Stimulated activated memory B cell treated with anti-CD40 and anti-IgM and Interleukin-4, amounts not matched to agents 10 μg/mL and 1 μg/mL and 100 μg/mL, for 72 hours (primary cell): ENCODE results near the gene CACNA1E.

ENCODE experiments used
- ATAC-seq: fragments of 150-1000 bp; cut with Tn5 transposase; 2 replicates; pipeline ENCODE4 v1.10.0; 2021
- H3K27ac Mint-ChIP-seq: one replicate; pipeline ENCODE4 v1.8.0; 2022; ENCODE audit warnings: mild to moderate bottlenecking, mixed read lengths
- H3K27me3 Mint-ChIP-seq: one replicate; pipeline ENCODE4 v1.8.0; 2022; ENCODE audit warnings: mixed read lengths
- H3K36me3 Mint-ChIP-seq: one replicate; pipeline ENCODE4 v1.8.0; 2022; ENCODE audit warnings: mixed read lengths
- H3K4me1 Mint-ChIP-seq: one replicate; pipeline ENCODE4 v1.8.0; 2022; ENCODE audit warnings: mixed read lengths
- H3K4me3 Mint-ChIP-seq: one replicate; pipeline ENCODE4 v1.8.0; 2022; ENCODE audit warnings: mild to moderate bottlenecking, moderate library complexity, mixed read lengths
- H3K9me3 Mint-ChIP-seq: one replicate; pipeline ENCODE4 v1.8.0; 2022; ENCODE audit warnings: mixed read lengths

The CACNA1E gene

GRCh38 chr1:181608386-181608785, 125.1 kb downstream of the CACNA1E start:
- Mint-ChIP-seq H3K27me3 (peaks cover 21% of the 10 kb centered on the region), H3K4me1 (no peaks in the 10 kb centered on the region), H3K4me3 (no peak overlapping the region), H3K27ac (no peak overlapping the region), H3K9me3 (peaks cover 3% of the 10 kb centered on the region), H3K36me3 (no peaks in the 10 kb centered on the region)
- no peak for ATAC-seq

- Mint-ChIP-seq H3K9me3 (peaks cover 3% of the 10 kb centered on the region), H3K4me3 (no peak overlapping the region), H3K36me3 (peaks cover 4% of the 10 kb centered on the region), H3K27ac (no peak overlapping the region), H3K4me1 (no peaks in the 10 kb centered on the region), H3K27me3 (peaks cover 21% of the 10 kb centered on the region)
- ATAC-seq: no peak
Measured at GRCh38 chr1:181608948-181609347, 125.6 kb downstream of the CACNA1E start.

GRCh38 chr1:181612100-181612499, 128.8 kb downstream of the CACNA1E start:
- no peak overlapping the region for H3K4me3 Mint-ChIP-seq
- H3K27me3 Mint-ChIP-seq: peaks cover 10% of the 10 kb centered on the region
- H3K4me1 Mint-ChIP-seq: no peaks in the 10 kb centered on the region
- H3K27ac Mint-ChIP-seq: no peak overlapping the region
- peaks cover 3% of the 10 kb centered on the region for H3K9me3 Mint-ChIP-seq
- peaks cover 8% of the 10 kb centered on the region for H3K36me3 Mint-ChIP-seq
- peak; percentile 8 for ATAC-seq

- no peak for ATAC-seq
- H3K36me3 Mint-ChIP-seq: peaks cover 8% of the 10 kb centered on the region
- H3K4me3 Mint-ChIP-seq: no peak overlapping the region
- H3K27ac Mint-ChIP-seq: no peak overlapping the region
- H3K27me3 Mint-ChIP-seq: peaks cover 7% of the 10 kb centered on the region
- peaks cover 3% of the 10 kb centered on the region for H3K9me3 Mint-ChIP-seq
- no peaks in the 10 kb centered on the region for H3K4me1 Mint-ChIP-seq
Measured at GRCh38 chr1:181618559-181618958, 135.2 kb downstream of the CACNA1E start.

- Mint-ChIP-seq H3K36me3 (no peaks in the 10 kb centered on the region), H3K4me1 (no peaks in the 10 kb centered on the region), H3K9me3 (no peaks in the 10 kb centered on the region), H3K27me3 (peaks cover 7% of the 10 kb centered on the region), H3K4me3 (no peak overlapping the region), H3K27ac (no peak overlapping the region)
- ATAC-seq: no peak
Measured at GRCh38 chr1:181620183-181620582, 136.9 kb downstream of the CACNA1E start.

- no peak for ATAC-seq
- H3K4me3 Mint-ChIP-seq: no peak overlapping the region
- H3K27me3 Mint-ChIP-seq: no peaks in the 10 kb centered on the region
- H3K27ac Mint-ChIP-seq: no peak overlapping the region
- no peaks in the 10 kb centered on the region for H3K9me3 Mint-ChIP-seq
- H3K36me3 Mint-ChIP-seq: no peaks in the 10 kb centered on the region
- H3K4me1 Mint-ChIP-seq: no peaks in the 10 kb centered on the region
Measured at GRCh38 chr1:181623850-181624249, 140.5 kb downstream of the CACNA1E start.

GRCh38 chr1:181626279-181626938, 143.1 kb downstream of the CACNA1E start:
- Mint-ChIP-seq H3K4me1 (no peaks in the 10 kb centered on the region), H3K27me3 (no peaks in the 10 kb centered on the region), H3K27ac (no peak overlapping the region), H3K9me3 (no peaks in the 10 kb centered on the region), H3K4me3 (no peak overlapping the region), H3K36me3 (no peaks in the 10 kb centered on the region)
- no peak for ATAC-seq

GRCh38 chr1:181630398-181630797, 147.1 kb downstream of the CACNA1E start:
- no peaks in the 10 kb centered on the region for H3K4me1 Mint-ChIP-seq
- no peak overlapping the region for H3K27ac Mint-ChIP-seq
- H3K4me3 Mint-ChIP-seq: no peak overlapping the region
- no peaks in the 10 kb centered on the region for H3K36me3 Mint-ChIP-seq
- no peaks in the 10 kb centered on the region for H3K9me3 Mint-ChIP-seq
- ATAC-seq: no peak
- H3K27me3 Mint-ChIP-seq: peaks cover 7% of the 10 kb centered on the region

- H3K27ac Mint-ChIP-seq: no peak overlapping the region
- H3K36me3 Mint-ChIP-seq: no peaks in the 10 kb centered on the region
- ATAC-seq: no peak
Measured at GRCh38 chr1:181630838-181631237, 147.5 kb downstream of the CACNA1E start.

GRCh38 chr1:181632492-181632891, 149.2 kb downstream of the CACNA1E start:
- no peak for ATAC-seq
- H3K4me3 Mint-ChIP-seq: no peak overlapping the region
- H3K9me3 Mint-ChIP-seq: no peaks in the 10 kb centered on the region
- peaks cover 10% of the 10 kb centered on the region for H3K27me3 Mint-ChIP-seq
- no peak overlapping the region for H3K27ac Mint-ChIP-seq
- no peaks in the 10 kb centered on the region for H3K36me3 Mint-ChIP-seq
- no peaks in the 10 kb centered on the region for H3K4me1 Mint-ChIP-seq

More at GRCh38 chr1:181630838-181631237, 147.5 kb downstream of the CACNA1E start:
- no peaks in the 10 kb centered on the region for H3K9me3 Mint-ChIP-seq
- peaks cover 10% of the 10 kb centered on the region for H3K27me3 Mint-ChIP-seq
- no peaks in the 10 kb centered on the region for H3K4me1 Mint-ChIP-seq
- no peak overlapping the region for H3K4me3 Mint-ChIP-seq

- no peak overlapping the region for H3K27ac Mint-ChIP-seq
Measured at GRCh38 chr1:181632960-181633359, 149.6 kb downstream of the CACNA1E start.

GRCh38 chr1:181635110-181635509, 151.8 kb downstream of the CACNA1E start:
- Mint-ChIP-seq H3K4me3 (no peak overlapping the region), H3K4me1 (no peaks in the 10 kb centered on the region), H3K9me3 (no peaks in the 10 kb centered on the region), H3K36me3 (no peaks in the 10 kb centered on the region), H3K27me3 (peaks cover 19% of the 10 kb centered on the region), H3K27ac (no peak overlapping the region)
- no peak for ATAC-seq

More at GRCh38 chr1:181632960-181633359, 149.6 kb downstream of the CACNA1E start:
- H3K9me3 Mint-ChIP-seq: no peaks in the 10 kb centered on the region
- peaks cover 10% of the 10 kb centered on the region for H3K27me3 Mint-ChIP-seq
- no peaks in the 10 kb centered on the region for H3K4me1 Mint-ChIP-seq
- no peak overlapping the region for H3K4me3 Mint-ChIP-seq
- ATAC-seq: no peak
- H3K36me3 Mint-ChIP-seq: no peaks in the 10 kb centered on the region

GRCh38 chr1:181637998-181638397, 154.7 kb downstream of the CACNA1E start:
- Mint-ChIP-seq H3K36me3 (no peaks in the 10 kb centered on the region), H3K9me3 (no peaks in the 10 kb centered on the region), H3K4me3 (no peak overlapping the region), H3K27ac (no peak overlapping the region), H3K4me1 (no peaks in the 10 kb centered on the region), H3K27me3 (peaks cover 19% of the 10 kb centered on the region)
- no peak for ATAC-seq

- no peaks in the 10 kb centered on the region for H3K4me1 Mint-ChIP-seq
- ATAC-seq: no peak
Measured at GRCh38 chr1:181640956-181641355, 157.6 kb downstream of the CACNA1E start.

GRCh38 chr1:181643631-181644030, 160.3 kb downstream of the CACNA1E start:
- no peak overlapping the region for H3K4me3 Mint-ChIP-seq

More at GRCh38 chr1:181640956-181641355, 157.6 kb downstream of the CACNA1E start:
- H3K27me3 Mint-ChIP-seq: peaks cover 20% of the 10 kb centered on the region
- no peaks in the 10 kb centered on the region for H3K9me3 Mint-ChIP-seq
- no peak overlapping the region for H3K4me3 Mint-ChIP-seq
- no peak overlapping the region for H3K27ac Mint-ChIP-seq
- no peaks in the 10 kb centered on the region for H3K36me3 Mint-ChIP-seq

GRCh38 chr1:181645171-181645570, 161.9 kb downstream of the CACNA1E start:
- H3K27me3 Mint-ChIP-seq: peaks cover 31% of the 10 kb centered on the region
- H3K9me3 Mint-ChIP-seq: no peaks in the 10 kb centered on the region
- H3K36me3 Mint-ChIP-seq: no peaks in the 10 kb centered on the region
- ATAC-seq: no peak
- H3K4me3 Mint-ChIP-seq: no peak overlapping the region
- H3K27ac Mint-ChIP-seq: no peak overlapping the region
- peaks cover 9% of the 10 kb centered on the region for H3K4me1 Mint-ChIP-seq

More at GRCh38 chr1:181643631-181644030, 160.3 kb downstream of the CACNA1E start:
- no peak for ATAC-seq
- no peaks in the 10 kb centered on the region for H3K36me3 Mint-ChIP-seq
- peaks cover 9% of the 10 kb centered on the region for H3K4me1 Mint-ChIP-seq
- H3K27ac Mint-ChIP-seq: no peak overlapping the region
- H3K9me3 Mint-ChIP-seq: no peaks in the 10 kb centered on the region
- H3K27me3 Mint-ChIP-seq: peaks cover 40% of the 10 kb centered on the region
